ENCODE results near the gene ARID3A.

Gene ARID3A

DNA sequence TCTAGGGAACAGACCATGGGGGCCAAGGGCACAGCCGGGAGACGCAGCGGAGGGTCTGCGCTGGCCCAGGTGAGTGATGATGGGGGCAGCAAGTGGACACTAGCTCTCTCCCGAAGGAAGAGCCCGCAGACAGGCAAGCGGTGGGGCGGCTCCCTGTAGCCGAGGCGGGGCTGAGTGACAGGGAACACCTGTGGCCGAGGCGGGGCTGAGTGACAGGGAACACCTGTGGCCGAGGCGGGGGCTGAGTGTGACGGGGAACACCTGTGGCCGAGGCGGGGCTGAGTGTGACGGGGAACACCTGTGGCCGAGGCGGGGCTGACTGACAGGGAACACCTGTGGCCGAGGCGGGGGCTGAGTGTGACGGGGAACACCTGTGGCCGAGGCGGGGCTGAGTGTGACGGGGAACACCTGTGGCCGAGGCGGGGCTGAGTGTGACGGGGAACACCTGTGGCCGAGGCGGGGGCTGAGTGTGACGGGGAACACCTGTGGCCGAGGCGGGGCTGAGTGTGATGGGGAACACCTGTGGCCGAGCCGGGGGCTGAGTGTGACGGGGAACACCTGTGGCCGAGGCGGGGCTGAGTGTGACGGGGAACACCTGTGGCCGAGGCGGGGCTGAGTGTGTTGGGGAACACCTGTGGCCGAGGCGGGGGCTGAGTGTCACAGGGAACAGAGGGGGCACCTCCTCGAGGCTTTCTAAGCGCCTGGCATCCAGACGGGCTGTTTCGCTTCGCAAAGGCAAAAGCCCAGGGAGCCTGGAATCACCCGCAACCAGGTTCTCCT is 34.2 kb upstream of the ARID3A start:
- peak in 1 of 2 donors; percentile 38 for DNase-seq

- no peak for DNase-seq
Observed at GRCh38 chr19:892243-892893, 33.5 kb upstream of the ARID3A start.

GRCh38 chr19:892894-893689 is 32.7 kb upstream of the ARID3A start, which contains the start of the genes MED16 and RNU6-9:
Gene MED16 (minus strand): TSS chr19:893187. CDS start chr19:891131, 2,056 bp downstream.
Gene RNU6-9 (plus strand): TSS chr19:893484.
- peak; percentile 93 for DNase-seq

- DNase-seq, result no peak
Observed at GRCh38 chr19:896434-896833, 29.4 kb upstream of the ARID3A start.

- no peak for DNase-seq
Observed at GRCh38 chr19:896999-897398, 28.8 kb upstream of the ARID3A start.

DNA sequence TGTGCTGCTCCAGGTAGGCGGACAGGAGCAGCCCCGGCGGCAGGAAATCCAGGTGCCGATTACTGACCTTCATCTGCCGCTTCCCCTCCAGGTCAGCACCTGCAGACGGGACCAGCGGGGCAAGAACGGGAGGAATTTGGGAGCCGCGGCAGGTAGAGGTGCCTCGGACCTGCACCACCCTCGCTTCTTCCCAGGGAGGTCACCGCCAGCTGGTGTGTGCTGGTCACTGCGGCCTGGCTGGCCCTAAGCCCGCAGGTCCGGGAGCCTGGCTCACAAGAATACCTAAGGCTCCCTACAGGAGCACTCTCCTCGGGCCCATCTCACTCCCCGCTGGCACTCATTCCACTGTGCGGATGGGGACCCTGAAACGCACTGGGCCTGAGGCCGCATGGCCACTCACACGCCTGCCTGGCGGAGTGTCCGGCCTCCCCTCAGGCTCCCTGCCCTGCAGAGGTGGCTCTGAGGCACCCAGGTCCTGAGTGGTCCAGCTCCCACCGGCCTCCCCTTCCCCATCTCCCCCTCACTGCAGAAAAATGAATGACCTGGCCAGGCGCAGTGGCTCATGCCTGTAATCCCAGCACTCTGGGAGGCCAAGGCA is 28.3 kb upstream of the ARID3A start:
- DNase-seq, result no peak

DNA sequence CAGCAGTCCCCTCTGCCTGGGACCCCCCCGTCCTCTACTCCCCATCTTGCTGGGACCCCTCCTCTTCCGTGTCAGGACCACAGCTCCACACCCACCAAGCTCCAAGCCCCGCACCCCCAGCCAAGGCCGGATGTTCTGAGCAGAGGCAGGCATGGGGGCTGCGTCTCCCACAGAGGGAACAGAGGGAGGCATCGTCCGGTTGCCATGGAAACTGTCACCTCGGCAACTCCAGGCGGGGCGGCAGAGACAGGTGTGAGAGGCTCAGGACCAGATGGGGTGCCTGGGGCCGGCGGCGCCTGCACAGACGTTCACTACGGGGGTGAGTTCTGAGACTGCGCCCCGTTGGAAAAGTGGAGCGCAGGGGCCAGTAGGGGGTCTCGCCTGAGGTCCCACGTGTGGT is 27.2 kb upstream of the ARID3A start:
- peak in 1 of 2 donors; percentile 63 for DNase-seq

DNA sequence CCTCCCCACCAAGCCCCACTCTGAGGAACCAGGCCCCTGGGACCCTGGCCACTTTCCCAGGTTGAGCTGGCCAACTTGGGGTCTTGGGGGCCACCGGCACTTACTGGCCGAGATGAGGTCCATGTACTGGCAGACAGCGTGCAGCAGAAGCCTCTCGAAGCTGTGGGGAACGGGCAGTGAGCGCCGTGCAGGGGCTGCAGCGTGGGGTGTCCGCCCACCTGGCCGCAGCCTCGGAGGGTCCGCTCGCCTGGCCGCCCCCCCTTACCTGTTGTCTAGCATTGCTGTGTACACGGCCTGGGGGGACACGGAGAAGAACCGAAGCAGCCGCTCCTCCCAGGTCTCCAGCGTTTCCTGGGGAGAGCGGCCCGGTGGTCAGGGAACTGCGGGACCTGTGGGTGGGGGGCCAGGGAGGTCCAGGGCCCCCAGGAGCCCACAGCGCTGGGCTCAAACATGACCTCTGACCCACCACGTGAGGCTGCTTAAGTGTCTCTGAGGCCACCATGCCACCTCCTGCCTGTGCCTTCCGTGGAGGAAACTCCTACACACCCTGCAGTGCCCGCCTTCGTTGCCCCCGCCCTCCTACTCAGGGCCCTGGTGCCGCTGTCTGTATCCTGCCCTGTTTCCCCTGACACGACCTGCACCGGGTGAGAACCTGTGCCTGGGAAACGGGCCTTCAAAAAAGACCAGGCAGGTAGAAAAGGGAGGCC is 26.3 kb upstream of the ARID3A start:
- DNase-seq, result no peak

GRCh38 chr19:900043-900301 is 25.9 kb upstream of the ARID3A start:
- DNase-seq, result no peak

DNA sequence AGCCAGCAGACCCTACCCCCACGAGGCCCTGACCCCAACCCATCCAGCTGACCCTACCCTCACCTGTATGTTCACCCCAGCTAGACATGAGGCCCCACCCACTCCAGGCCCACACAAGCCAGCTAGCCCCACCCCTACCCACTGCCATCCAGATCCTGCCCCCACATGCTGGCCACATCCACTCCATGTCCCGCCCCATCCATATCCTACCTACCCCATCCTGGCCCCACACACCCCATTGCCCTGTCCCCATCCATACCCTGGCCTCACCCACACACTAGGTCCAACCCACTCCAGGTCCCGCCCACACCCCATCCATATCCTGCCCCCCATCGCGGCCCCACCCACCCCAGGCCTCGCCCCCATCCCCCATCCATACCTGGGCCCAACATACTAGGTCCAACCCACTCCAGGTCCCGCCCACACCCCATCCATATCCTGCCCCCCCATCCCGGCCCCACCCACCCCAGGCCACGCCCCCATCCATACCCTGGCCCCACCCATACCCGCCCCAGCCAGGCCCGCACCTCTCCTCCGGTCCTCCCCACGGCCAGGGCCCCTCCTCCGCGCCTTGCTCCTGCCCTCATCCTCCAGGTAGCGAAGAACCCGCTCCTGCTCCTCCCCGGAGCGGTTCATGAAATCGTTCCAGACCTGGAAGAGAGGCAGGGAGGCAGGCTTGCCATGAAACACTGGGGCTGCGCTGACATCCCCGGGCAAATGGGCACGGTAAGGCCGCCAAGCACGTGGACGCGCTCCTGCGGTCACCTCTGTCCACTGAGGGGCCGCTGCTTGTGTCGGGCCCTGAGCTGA is 25.3 kb upstream of the ARID3A start:
- DNase-seq, result peak; percentile 50 to 60

- DNase-seq, result no peak
Observed at GRCh38 chr19:901216-902092, 24.4 kb upstream of the ARID3A start.

- no peak for DNase-seq
Observed at GRCh38 chr19:902093-902370, 23.8 kb upstream of the ARID3A start.

DNA sequence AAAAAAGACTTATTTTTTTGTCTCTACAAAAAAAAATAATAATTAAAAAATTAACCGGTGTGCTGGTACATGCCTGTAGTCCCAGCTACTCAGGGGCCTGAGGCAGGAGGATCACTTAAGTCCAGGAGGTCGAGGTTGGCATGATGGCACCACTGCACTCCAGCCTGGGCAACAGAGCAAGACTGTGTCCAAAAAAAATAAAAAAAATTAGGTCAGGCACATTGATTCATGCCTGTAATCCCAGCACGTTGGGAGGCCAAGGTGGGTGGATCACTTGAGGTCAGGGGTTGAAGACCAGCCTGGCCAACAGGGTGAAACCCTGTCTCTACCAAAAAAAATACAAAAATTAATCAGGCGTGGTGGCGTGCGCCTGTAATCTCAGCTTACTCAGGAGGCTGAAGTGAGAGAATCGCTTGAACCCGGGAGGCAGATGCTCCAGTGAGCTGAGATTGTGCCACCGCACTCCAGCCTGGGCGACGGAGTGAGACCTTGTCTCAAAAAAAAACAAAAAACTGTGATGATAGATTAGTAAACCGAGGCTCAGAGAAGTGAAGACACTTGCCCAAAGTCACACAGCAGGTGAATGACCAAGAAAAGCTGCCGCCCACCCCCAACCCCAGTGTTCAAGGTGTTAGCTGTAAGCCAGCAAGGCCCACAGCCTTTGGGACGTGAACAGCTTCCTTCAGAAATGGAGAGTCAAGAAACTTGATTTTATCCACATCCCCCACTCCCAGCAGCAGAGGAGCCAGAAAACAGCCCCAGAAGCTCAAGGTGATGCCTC is 23.2 kb upstream of the ARID3A start:
- DNase-seq, result no peak

DNA sequence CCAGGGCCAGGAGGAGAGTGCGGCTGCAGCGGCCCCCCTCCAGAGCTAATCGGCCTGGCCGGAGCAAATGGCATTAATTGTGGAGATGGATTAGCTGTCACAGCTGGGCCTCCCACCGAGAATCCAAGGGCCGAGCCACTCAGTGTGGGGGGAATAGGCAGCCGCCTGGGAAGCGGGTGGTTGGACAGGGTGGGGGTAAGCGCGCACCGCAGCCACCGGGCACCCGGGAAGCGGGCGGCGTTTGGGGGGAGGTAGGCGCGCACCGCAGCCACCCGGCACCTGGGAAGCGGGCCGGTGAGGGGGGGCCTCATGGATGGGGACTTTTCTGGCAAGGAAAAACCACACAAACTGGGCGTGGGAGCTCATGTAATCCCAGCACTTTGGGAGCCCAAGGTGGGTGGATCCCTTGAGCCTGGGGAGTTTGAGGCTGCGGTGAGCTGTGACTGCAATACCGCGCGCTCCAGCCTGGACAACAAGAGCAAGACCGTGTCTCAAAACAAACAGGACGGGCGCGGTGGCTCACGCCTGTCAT is 22.5 kb upstream of the ARID3A start:
- DNase-seq, result no peak

- no peak for DNase-seq
Observed at GRCh38 chr19:904545-904944, 21.3 kb upstream of the ARID3A start.

- DNase-seq, result peak; percentile 45 to 46
Observed at GRCh38 chr19:906480-906879, 19.4 kb upstream of the ARID3A start.

DNA sequence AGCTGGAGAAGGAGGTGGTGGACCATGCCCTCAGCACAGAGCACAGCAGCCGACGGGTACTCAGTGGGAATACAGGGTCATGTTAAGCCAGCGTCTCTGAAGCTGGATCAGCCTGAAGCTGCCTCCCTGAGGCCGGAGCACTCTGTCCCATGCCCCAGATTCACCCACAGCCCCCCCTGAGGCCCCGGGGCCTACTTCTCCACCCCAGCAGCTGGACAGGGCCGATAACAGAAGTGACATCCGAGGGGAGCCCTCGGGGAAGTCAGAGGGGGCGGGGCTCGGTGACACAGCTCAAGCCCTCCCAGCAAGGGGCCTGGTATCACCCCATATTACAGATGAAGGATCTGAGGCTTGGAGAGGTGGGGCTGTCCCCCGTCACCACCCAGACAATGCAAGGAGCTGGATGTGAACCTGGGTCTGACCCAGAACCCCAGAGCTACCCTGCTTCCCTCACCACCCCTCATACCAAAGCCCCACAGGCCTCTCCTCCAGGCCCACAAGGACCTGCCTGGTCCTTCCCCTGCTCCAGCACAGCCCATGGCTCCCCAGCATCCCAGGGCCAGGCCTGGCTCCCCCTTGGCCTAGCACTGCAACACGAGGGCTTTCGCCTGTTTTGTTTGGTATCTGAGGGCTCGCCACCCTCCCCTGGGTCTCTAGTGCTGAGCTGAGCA is 18.5 kb upstream of the ARID3A start:
- DNase-seq, result peak; percentile 38 to 77

GRCh38 chr19:911197-912033 is 14.4 kb upstream of the ARID3A start:
- DNase-seq, result no peak

Measured in CD4-positive, alpha-beta T cell treated with Interleukin-1 beta for 1 hour (primary cell).